ENCODE data around the gene MPDZ.

DNA sequence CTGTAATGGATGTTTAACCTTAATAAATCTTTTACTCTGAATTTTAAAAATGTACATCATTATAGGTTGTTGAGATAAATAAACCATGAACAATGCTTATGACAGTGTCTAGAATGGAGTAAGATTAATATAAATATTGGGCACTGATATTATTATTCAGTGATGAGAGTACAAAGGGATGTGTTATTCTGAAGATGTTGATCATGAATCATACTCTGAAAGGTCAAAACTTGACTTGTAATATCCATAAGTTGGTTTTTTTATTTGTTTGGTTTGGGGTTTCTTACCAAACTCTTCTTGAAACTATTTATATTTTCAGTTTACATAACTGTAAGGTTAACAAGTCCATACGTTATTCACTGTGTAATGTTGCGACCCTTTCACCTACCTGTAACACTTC is 163.2 kb downstream of the MPDZ start:
- TF ChIP-seq SNRNP70 (IDR thresholded peaks at IDR 0.05; ENCODE audit: low read depth, low read length) (no peak), ZMAT3 (CRISPR knock-in tag; conservative IDR thresholded peaks at IDR 0.05) (no peak), JUND (CRISPR knock-in tag; IDR thresholded peaks at IDR 0.05) (no peak), TGIF2 (CRISPR knock-in tag; IDR thresholded peaks at IDR 0.05) (no peak)
